KG1 (cell line): Measurements from ENCODE around the gene ACAD10.
"Not testable (repeated sequence)": the region's sequence is repeated elsewhere in the genome, so short reads cannot be mapped to it uniquely, and the experiment has no call there.

Source experiments
- DNase-seq: peaks from one replicate; lab custom pipeline; 2025; lab: John Stamatoyannopoulos, UW

Gene ACAD10

DNA sequence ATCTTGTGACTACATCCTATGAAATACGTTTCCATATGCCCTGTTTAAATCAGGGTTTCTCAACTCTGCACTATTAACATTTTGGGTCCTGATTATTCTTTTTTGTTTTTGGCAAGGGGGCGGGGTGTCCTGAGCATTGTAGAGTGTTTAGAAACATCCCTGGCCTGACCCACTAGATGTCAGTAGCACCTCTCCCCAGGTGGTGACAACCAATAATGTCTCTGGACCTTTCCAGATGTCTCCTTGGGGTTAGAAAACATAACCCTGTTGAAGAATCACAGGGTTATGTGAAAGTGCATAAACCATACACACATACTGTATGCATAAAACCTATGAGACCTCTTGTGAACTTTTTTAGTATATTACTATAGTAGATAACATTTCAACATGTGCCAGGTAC is 1.4 kb downstream of the ACAD10 start:
- DNase-seq = peak; percentile 4

DNA sequence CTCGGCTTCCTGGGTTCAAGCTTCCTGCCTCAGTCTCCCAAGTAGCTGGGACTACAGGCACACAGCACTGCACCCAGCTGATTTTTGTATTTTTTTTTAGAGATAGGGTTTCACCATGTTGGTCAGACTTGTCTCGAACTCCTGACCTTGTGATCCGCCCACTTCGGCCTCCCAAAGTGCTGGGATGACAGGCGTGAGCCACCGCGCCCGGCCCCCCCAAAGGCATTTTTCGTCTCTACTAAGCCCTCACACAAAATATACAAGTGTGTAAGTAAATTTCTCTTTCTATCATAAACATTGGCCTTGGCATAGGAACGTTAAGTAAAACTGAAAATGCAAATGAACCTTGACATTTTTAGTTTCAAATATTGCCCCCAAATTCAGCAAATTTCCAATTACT is 2.1 kb downstream of the ACAD10 start:
- DNase-seq = no peak

DNA sequence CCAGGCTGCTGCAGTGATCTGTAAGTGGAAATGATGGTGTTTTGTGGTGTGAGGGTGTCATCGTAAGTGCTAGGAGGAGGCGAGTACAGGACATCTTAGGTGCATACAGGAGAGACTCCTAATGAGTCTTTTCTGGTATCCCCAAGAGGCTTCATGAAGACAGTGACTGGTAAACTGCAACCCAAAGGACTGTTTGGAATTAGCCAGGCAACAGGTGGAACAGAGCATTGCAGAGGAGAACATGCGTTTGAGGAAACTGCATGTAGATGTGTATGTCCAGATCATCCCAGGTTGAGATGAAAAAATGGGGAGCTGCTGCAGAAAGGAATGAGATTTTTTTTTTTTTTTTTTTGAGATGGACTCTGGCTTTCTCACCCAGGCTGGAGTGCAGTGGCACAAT is 5.4 kb downstream of the ACAD10 start:
- no peak for DNase-seq

DNA sequence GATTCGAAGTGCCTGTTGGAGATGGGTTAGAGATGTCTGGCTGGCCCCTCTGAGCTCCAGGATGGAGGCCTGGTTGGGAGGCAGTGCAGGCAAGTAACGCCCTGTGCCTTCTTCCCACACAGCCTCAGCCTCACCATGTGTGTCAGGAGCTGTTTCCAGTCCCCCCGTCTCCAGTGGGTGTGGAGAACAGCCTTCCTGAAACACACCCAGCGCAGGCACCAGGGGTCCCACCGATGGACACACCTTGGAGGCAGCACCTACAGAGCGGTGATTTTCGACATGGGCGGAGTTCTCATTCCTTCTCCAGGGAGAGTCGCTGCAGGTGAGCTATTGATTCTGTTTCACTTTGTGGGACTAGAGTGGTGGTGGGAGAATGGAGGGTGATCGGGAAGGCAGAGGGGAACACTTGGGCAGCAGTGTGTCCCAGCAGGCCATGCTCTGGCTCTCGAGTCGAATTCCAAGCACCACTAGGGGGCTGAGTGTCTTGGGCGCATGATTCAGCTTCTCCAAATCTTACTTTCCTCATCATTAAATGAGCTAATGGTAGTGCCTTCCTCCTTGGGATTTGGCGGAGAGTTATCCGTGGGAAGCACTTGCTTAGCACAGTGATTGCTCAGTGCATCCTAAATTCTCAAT is 6.8 kb downstream of the ACAD10 start:
- no peak for DNase-seq

DNA sequence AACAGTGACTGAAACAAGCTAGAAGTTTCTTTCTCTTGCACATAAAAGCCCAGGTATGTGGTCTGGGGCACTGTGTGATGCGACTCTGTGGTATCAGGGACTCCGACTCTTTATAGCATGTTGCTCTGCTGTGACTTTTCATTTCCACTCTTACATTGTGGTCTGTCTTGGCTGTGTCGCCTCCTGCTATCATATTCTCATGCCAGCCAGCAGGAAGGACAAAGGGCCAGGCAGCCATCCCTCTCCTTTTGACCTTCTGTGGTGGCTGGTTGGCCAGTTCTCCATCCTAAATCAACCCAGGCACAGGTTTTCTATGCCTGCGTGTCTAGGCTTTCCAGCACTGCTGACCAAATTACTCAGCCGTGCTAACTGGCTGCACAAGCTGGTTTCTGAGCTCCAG is 8.0 kb downstream of the ACAD10 start:
- DNase-seq = no peak

DNA sequence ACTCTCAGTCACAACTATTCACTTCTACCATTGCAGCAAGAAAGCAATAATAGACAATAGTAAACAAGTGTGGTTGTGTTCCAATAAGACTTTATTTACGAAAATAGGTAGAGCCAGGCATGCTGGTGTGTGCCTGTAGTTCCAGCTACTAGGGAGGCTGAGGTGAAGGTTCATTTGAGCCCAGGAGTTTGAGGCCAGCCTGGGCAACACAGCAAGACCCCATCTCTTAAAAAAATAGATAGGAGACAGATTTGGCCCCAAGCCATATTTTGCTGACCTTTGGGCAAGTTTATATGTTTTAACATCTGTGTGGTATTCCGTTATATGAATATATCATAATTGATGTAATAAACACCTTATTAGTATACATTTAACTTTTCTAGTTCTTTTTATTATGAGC is 14.1 kb downstream of the ACAD10 start:
- DNase-seq = no peak

DNA sequence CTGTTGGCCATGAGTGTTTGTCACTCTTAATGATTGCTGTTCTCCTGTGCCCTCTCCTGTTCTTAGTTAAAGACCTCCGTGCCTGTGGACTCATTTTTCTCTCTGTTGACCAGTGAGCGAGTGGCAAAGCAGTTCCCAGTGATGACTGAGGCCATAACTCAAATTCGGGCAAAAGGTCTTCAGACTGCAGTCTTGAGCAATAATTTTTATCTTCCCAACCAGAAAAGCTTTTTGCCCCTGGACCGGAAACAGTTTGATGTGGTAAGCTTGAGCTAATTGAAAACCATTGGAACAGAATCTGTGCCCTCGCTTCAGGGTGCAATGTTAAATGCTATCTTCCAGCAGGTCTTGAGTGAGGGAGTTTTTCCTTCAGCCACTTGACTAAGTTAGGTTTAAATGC is 19.8 kb downstream of the ACAD10 start:
- peak; percentile 3 for DNase-seq

DNA sequence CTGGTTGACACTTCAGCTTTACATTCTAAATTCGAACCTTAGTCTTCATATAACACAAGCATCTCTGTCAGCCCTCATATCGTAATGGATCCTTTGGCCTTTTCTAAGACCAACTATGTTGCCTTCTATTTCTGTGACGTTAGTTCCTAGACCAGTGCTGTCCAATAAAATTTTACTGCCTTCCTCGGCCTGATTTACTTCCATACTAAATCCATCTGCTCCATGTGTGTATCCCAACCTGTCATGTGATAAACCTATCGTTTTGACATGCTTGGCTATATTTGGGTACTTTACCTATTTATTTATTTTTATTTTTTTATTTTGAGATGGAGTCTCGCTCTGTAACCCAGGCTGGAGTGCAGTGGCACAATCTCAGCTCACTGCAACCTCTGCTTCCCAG is 20.3 kb downstream of the ACAD10 start:
- DNase-seq = no peak

DNA sequence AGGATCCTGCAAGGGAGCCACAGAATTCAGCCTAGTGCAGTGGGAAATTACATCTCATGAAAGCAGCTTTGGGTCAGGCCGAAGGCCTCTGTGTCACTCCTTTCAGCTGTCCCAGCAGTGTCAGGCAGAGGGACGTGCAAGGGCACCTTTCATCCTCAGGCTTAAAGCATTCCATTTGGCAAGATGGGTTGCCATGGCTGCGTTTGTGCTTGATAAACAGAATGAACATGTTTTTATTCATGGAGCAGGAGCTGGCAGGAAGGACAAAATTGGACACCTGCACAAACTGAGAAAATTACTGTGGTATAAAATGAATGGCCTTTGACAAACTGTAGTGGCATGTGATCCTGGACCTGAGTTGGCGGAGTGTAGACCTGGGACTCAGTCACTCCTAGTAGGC is 29.4 kb downstream of the ACAD10 start:
- no peak for DNase-seq

DNA sequence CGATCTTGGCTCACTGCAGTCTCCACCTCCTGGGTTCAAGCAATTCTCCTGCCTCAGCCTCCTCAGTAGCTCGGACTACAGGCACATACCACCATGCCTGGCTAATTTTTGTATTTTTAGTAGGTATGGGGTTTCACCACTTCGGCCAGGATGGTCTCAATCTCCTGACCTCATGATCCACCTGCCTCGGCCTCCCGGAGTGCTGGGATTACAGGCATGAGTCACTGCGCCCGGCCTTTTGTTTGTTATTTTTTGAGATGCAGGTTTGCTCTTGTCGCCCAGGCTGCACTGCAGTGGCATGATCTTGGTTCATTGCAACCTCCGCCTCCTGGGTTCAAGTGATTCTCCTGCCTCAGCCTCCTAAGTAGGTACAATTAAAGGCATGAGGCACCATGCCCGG is 33.5 kb downstream of the ACAD10 start:
- not testable (repeated sequence) for DNase-seq

DNA sequence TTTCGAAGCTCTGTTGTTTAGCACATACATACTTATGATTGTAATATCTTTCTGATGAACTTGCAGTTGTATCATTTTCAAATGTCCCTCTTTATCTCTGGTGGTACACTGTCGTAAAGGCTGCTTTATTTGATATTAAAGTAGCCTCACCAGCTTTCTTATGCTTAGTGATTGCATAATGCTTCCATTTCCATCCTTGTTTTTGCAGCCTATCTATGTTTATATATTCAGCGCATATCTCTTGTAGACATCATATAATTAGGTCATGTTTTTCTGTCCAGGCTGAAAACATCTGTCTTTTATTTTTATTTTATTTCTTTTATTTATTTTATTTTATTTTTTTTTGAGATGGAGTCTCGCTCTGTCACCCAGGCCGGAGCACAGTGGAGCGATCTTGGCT is 34.6 kb downstream of the ACAD10 start:
- DNase-seq = no peak

DNA sequence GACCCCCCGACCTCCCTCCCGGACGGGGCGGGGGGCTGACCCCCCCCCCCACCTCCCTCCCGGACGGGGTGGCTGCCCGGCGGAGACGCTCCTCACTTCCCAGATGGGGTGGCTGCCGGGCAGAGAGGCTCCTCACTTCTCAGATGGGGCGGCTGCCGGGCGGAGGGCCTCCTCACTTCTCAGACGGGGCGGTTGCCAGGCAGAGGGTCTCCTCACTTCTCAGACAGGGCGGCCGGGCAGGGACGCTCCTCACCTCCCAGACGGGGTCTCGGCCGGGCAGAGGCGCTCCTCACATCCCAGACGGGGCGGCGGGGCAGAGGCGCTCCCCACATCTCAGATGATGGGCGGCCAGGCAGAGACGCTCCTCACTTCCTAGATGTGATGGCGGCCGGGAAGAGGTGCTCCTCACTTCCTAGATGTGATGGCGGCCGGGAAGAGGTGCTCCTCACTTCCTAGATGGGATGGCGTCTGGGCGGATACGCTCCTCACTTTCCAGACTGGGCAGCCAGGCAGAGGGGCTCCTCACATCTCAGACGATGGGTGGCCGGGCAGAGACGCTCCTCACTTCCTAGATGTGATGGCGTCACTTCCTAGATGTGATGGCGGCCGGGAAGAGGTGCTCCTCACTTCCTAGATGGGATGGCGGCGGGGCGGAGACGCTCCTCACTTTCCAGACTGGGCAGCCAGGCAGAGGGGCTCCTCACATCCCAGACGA is 38.0 kb downstream of the ACAD10 start:
- DNase-seq = not testable (repeated sequence)

DNA sequence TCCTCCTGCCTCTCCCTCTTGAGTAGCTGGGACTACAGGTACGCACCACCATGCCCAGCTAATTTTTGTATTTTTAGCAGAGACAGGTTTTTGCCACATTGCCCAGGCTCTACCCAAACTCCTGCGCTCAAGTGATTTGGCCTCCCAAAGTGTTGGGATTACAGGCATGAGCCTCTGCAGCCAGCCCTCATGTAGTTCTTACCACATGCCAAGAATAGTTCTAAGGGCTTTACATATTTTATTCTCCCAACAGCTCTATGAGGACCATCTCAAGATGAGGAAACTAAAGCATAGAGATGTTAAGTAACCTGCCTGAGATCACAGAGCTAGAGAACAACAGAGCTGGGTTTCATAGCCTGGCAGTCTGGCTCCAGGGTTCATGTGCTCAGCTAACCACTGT is 42.9 kb downstream of the ACAD10 start:
- DNase-seq = no peak

DNA sequence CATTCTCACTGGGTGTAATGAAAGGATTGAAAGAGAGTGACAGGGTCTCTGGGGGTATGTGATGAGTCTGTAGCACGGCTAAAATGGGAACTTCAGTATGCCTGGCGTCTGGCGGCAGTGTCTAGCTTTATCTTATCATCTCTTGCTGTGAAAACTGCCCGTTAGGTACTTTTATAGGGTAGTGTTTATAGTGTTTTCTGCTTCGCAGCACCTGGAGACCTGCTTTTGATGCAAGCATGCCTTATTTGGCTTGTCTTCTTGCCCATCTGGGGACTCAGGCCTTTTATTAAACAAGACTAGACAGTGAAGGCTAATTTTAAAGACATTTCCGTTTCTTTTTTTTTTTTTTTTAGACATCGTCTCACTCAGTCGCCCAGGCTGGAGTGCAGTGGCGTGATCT is 44.6 kb downstream of the ACAD10 start:
- DNase-seq = no peak

DNA sequence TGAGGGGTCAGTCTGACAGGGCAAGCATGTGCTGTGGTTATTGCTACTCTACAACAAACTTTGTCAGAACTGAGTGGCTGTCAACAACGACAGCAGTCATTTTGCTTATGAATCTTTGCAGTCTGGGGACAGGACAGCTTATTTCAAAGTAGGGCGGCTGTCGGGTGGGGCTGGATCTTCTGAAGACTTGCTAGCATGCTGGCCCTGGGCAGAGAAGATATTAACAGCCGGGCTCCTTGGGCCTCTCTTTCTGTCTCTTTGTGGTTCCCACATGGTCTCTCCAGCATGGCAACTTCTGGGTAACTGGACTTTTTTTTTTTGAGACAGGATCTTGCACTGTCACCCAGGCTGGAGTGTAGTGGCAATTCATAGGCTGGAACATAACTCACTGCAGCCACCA is 46.9 kb downstream of the ACAD10 start:
- no peak for DNase-seq

DNA sequence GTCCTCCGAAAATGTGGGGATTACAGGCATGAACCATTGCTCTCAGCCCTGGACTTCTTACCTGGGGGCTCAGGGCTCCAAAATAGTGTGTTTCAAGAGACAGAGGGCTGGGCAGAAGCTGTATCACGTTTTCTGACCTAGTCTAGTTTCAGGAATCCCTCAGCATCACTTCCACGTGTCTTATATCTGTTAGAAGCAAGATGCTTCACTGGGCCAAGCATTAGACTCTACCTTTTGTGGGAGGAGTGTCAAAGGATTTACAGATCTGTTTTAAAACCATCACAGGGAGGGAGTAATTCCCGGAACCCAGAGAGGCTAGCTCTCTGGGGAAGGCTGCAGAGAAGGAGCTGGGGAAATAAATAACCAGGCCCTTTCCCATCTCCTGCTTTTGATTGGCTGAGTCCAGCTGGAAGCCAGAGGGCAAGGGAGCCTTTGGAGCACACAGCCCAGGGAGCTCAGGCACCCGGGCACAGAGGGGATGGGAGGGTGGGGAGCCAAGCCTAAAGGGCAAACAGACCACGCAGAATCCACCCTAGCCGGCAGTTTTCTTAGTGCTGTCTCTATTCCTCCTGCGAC is 47.6 kb downstream of the ACAD10 start:
- DNase-seq = no peak

DNA sequence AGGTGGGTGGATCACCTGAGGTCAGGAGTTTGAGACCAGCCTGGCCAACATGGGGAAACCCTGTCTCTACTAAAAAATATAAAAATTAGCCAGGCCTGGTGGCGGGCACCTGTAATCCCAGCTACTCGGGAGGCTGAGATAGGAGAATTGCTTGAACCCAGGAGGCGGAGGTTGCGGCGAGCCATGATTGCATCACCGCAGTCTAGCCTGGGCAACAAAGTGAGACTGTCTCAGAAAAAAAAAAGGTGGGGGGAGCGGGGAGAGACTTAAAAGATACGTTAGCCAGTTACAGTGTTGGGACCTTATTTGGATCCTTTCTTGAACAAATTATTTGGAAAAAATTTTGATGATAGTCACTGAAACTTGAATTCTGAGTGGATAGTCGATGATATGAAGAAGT is 53.7 kb downstream of the ACAD10 start:
- not testable (repeated sequence) for DNase-seq

DNA sequence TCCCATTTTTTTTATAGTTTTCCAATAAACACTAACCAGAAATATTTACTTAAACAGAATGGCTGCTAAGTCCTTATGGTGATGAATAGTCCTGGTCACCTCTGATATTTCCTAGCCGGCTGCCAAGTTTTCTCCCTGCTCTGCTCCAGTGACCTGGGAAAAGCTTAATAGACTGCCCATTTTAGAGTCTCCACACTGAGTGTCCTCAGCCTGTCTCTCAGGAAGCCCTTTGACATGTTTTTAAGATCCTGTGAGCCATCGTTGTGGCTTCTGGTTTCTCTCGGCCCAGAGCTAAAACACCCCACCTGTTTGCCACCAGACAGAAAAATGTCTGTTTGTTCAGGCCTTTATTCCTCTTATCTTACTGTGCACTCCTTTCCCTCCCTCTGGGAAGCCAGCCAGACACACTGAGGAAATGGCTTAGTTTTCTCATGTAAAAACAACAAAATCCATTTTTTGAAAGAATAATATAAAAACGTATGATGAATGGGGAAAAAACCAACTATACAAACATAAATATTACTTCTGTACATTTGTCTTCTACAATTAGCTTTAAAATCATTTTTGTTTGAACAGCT is 55.5 kb downstream of the ACAD10 start:
- no peak for DNase-seq

DNA sequence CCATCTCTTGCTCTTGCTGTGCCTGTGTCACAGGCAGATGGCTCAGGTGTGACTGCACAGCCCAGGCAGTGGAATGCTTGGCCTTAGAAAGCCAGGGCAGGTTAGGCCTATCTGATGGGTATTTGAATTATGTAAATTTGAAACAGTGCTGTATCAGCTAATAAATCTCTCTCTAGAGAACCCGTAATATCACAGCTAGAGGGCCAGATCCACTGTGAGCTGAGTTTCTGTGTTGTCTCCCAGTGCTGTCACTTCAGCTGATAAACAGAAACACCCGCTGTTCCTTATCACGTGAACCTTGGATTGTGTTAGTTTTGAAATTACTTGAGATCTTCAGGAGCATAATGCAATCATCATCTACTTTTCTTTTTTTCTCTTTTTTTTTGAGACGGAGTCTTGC is 59.4 kb downstream of the ACAD10 start:
- DNase-seq = no peak

DNA sequence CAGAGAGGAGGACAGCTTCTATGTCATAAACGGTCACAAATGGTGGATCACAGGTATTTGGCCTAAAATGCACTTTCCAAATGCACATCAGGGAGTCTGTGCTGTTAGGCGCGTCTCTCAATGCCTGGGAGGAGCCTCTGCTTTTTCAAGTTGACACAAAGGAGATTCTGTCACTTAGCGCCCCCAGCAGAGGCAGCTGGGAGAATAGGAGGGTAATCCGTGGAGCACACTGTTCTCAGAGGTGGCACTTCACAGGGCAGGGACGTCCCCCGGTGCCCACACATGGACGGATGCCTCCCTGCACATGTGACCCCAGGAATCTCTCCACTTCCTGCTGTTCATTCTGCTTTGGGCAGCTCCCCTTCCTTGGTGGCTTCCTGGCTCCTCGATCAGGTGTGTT is 61.5 kb downstream of the ACAD10 start:
- DNase-seq = no peak

DNA sequence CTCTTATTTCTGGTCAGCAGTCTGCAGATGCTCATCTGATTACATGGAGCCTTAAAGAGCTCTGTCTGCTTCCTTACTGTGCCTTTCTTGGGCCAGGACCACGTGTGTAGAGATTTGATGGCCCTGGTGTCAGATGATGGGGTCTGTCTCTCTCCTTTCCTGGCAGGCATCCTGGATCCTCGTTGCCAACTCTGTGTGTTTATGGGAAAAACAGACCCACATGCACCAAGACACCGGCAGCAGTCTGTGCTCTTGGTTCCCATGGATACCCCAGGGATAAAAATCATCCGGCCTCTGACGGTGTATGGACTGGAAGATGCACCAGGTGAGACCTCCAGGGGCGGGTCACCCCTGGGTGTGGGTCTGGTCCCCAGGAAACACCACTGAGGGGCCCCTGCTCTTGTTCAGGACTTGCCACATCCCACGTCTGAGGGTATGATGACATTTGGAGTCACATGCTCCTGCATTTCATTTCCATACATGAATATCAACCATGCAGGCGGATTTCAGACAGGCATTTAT is 62.4 kb downstream of the ACAD10 start:
- no peak for DNase-seq

DNA sequence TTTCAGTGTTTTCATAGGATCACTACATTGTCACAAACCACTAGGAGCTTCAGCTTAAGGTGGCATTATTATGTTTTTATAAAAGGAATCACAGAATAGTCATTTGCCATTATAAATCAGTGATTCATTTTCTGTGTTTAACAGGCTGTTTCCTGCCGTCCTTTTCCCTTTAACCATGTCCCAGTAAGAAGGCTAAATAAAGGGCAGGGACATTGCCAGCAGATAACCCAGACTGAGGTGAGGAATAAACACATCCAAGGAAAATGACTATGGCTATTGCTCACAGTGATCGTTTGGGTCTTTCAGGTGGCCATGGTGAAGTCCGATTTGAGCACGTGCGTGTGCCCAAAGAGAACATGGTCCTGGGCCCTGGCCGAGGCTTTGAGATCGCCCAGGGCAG is 63.0 kb downstream of the ACAD10 start:
- no peak for DNase-seq

DNA sequence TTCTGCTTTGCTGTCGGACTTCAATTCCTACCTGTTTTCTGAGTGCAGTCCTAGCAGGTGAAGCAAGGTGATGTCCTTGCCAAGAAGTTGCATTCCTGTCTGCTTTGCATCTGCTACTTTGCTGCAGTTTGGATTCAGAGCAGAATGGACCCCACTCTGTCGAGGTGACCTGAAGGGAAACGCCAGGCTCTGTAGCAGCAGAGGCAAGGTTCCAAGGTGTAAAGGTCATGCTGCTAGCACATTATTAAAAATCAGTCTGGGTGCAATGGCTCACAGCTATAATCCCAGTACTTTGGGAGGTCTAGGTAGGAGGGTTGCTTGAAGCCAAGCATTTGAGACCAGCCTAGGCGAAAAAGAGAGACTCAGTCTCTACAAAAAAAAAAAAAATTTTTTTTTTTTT is 63.5 kb downstream of the ACAD10 start:
- no peak for DNase-seq
